Measurements from ENCODE around the gene NATD1. TPM values are rescaled to one million over a fixed set of nuclear protein-coding genes. Genes with fewer than 3 reads are reported as not detected.

The NATD1 gene
- total and polyA plus RNA-seq, 3 donors from 2014 or later = 12.1 to 20.0 (median 17.9) TPM

DNA sequence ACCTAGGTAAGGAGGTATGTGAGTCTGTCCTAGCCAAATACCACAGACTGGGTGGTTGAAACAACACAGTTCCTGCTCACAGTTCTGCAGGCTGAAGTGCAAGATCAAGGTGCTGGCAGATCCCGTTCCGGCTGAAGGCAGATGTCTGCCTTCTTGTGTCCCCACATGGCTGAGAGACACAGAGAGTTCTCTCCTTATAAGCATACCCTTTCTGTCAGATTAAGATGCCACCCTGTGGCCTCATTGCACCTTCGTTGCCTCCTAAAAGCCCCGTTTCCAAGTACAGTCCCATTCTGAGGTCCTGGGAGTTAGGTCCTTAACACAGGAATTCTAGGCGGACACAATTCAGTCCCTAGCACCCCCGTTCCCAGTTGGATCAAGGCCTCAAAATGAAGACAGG, 30.1 kb downstream of the NATD1 start:
- TF ChIP-seq CTCF (IDR thresholded peaks at IDR 0.05) (no peak), POLR2A (IDR thresholded peaks at IDR 0.05) (no peak)
- H3K4me3 ChIP-seq = no peak overlapping the region
- no peak for DNase-seq
- no peaks in the 10 kb centered on the region for H3K4me1 ChIP-seq
- H3K9me3 ChIP-seq = no peaks in the 10 kb centered on the region
- H3K36me3 ChIP-seq (ENCODE audit: low read depth, missing control alignments) = no peaks in the 10 kb centered on the region
- intact Hi-C loops (cut with DNase I; ENCODE audit: low total_unique reads) = no loop called here
- 88 to 96% methylated on average over 6 of the region's 6 CpGs for WGBS, 2 donors
- no peaks in the 10 kb centered on the region for H3K27me3 ChIP-seq
- H3K27ac ChIP-seq = no peak overlapping the region

- Histone ChIP-seq H3K36me3 (ENCODE audit: low read depth, missing control alignments) (no peaks in the 10 kb centered on the region), H3K4me3 (no peak overlapping the region), H3K27me3 (no peaks in the 10 kb centered on the region), H3K27ac (no peak overlapping the region), H3K4me1 (peaks cover 9% of the 10 kb centered on the region), H3K9me3 (no peaks in the 10 kb centered on the region)
- TF ChIP-seq CTCF (IDR thresholded peaks at IDR 0.05) (no peak), POLR2A (IDR thresholded peaks at IDR 0.05) (no peak)
- DNase-seq = no peak
- intact Hi-C loops (cut with DNase I; ENCODE audit: low total_unique reads) = no loop called here
- WGBS, 2 donors = 88 to 91% methylated on average over 3 of the region's 3 CpGs
Measured at GRCh38 chr17:21218831-21219380, 34.3 kb downstream of the NATD1 start.

GRCh38 chr17:21218101-21218500, 35.1 kb downstream of the NATD1 start:
- Histone ChIP-seq H3K27ac (no peak overlapping the region), H3K9me3 (no peaks in the 10 kb centered on the region), H3K4me1 (peaks cover 10% of the 10 kb centered on the region), H3K27me3 (no peaks in the 10 kb centered on the region), H3K36me3 (ENCODE audit: low read depth, missing control alignments) (no peaks in the 10 kb centered on the region), H3K4me3 (no peak overlapping the region)
- TF ChIP-seq CTCF (IDR thresholded peaks at IDR 0.05) (no peak), POLR2A (IDR thresholded peaks at IDR 0.05) (no peak)
- DNase-seq = no peak
- intact Hi-C loops (cut with DNase I; ENCODE audit: low total_unique reads) = no loop called here
- WGBS, 2 donors = 70 to 75% methylated on average over 3 of the region's 3 CpGs

- no peak overlapping the region for H3K4me3 ChIP-seq
- no peaks in the 10 kb centered on the region for H3K36me3 ChIP-seq (ENCODE audit: low read depth, missing control alignments)
- H3K27me3 ChIP-seq = no peaks in the 10 kb centered on the region
- H3K27ac ChIP-seq = no peak overlapping the region
- WGBS, 2 donors = 80 to 84% methylated on average over 1 of the region's 1 CpG
- peaks cover 17% of the 10 kb centered on the region for H3K4me1 ChIP-seq
- no peak for DNase-seq
- H3K9me3 ChIP-seq = no peaks in the 10 kb centered on the region
- TF ChIP-seq CTCF (IDR thresholded peaks at IDR 0.05) = no peak
- no peak for TF ChIP-seq POLR2A (IDR thresholded peaks at IDR 0.05)
- intact Hi-C loops (cut with DNase I; ENCODE audit: low total_unique reads) = no loop called here
Measured at GRCh38 chr17:21217346-21217745, 35.9 kb downstream of the NATD1 start.

DNA sequence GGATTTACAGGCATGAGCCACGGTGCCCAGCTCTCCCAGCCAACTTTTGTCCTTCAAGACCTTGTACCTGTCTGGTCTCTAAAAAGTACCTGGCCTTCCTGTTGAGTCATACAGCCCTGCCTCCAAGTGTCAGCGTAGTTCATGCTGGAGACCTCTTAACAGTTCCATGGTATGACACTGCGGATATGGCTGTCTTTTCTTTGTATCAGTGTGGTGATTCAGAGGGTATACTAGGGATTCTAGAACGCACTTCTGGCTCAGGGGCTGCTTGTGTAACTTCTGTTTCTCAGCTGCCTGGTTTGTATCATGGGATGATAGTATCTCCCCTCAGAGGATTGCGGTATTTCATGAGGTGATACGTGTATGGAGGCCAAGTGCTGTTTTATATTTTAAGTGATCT, 37.3 kb downstream of the NATD1 start:
- TF ChIP-seq POLR2A (IDR thresholded peaks at IDR 0.05) (no peak), CTCF (IDR thresholded peaks at IDR 0.05) (no peak)
- no peaks in the 10 kb centered on the region for H3K9me3 ChIP-seq
- no peaks in the 10 kb centered on the region for H3K27me3 ChIP-seq
- no peak overlapping the region for H3K4me3 ChIP-seq
- 74 to 90% methylated on average over 6 of the region's 6 CpGs for WGBS, 2 donors
- no peak for DNase-seq
- no peak overlapping the region for H3K27ac ChIP-seq
- no peaks in the 10 kb centered on the region for H3K36me3 ChIP-seq (ENCODE audit: low read depth, missing control alignments)
- intact Hi-C loops (cut with DNase I; ENCODE audit: low total_unique reads) = no loop called here
- H3K4me1 ChIP-seq = peaks cover 31% of the 10 kb centered on the region
